Rectal smooth muscle tissue (tissue), 1 donor: Measurements from ENCODE around the gene MAPKBP1.

Source experiments
- H3K27ac ChIP-seq: one replicate; pipeline ENCODE4 v1.7.0; 2013; ENCODE audit warnings: low read depth, low read length, inconsistent platforms
- H3K27me3 ChIP-seq: one replicate; pipeline ENCODE4 v1.7.0; 2013; ENCODE audit warnings: low read length; ENCODE audit not compliant: control insufficient read depth, insufficient read depth
- H3K36me3 ChIP-seq: one replicate; pipeline ENCODE4 v1.7.0; 2013; ENCODE audit warnings: low read length; ENCODE audit not compliant: control insufficient read depth, insufficient read depth
- H3K4me1 ChIP-seq: one replicate; pipeline ENCODE4 v1.7.0; 2013; ENCODE audit warnings: low read length; ENCODE audit not compliant: control insufficient read depth, insufficient read depth
- H3K4me3 ChIP-seq: one replicate; pipeline ENCODE4 v1.7.0; 2013; ENCODE audit warnings: low read length
- H3K9ac ChIP-seq: one replicate; pipeline ENCODE4 v1.7.0; 2013; ENCODE audit warnings: low read length

The MAPKBP1 gene

DNA sequence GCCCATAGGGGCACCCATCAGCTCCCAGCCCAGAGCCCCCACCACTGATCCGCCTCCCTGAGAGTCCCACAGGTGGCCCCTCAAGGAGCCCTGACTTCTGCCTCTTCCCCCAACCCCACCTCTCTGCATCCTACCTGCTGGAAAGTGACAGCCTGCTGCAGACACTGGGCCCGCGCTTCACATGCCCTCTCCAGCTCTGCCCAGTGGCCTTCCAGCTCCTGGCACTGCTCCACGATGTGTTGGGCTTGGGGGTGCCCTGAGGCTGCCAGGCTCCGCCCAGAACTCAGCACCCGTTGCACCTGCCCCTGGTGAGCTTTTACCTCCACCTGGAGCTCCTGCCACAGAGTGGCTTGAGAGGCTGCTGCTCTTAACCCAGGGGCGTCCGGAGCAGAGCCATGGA lies 99.4 kb downstream of the MAPKBP1 start:
- Histone ChIP-seq H3K27me3 (no peaks in the 10 kb centered on the region), H3K9ac (no peak overlapping the region), H3K27ac (no peak overlapping the region), H3K4me1 (no peaks in the 10 kb centered on the region), H3K36me3 (no peaks in the 10 kb centered on the region), H3K4me3 (no peak overlapping the region)

DNA sequence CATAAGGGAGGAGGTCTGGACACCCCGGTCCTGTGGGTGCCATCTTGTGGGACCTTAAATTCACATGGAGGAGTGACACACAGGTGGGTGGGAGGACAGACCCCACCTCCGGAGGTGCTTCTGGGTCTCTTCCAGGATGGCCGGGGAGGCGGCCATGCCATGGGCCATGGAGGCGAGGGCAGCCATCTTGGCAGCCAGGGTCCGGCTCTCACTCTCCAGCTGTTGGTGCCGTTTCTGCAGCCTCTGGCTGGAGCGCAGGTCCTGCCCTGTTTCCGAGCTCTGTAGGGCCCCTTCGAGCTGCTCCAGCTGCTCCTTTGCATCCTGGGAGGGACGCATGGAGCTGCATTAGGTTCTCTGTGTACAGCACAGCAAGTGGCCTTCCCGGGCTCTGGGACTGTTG lies 100.5 kb downstream of the MAPKBP1 start:
- Histone ChIP-seq H3K9ac (no peak overlapping the region), H3K27me3 (no peaks in the 10 kb centered on the region), H3K4me1 (no peaks in the 10 kb centered on the region), H3K36me3 (no peaks in the 10 kb centered on the region), H3K4me3 (no peak overlapping the region), H3K27ac (no peak overlapping the region)

DNA sequence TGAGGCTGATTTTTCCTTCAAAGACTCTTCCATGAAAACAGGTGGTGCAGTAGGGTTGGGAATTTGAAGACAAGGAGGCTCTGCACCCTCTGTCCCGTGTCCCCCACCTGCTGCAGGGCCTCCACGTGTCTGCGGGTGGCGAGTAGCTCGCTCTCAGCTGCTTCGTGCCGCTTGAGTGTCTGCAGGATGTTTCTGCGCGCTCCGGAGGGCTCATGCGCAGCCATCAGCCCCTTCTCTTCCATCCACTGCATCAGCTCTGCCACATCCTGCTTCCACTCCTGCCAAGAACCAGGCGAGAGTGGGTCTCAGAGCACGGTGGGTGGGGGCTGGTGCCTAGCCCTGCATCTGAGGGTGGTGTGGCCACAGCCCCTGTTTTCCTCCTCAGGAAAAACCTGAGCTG lies 101.7 kb downstream of the MAPKBP1 start:
- Histone ChIP-seq H3K36me3 (no peaks in the 10 kb centered on the region), H3K27me3 (no peaks in the 10 kb centered on the region), H3K27ac (no peak overlapping the region), H3K4me3 (no peak overlapping the region), H3K4me1 (no peaks in the 10 kb centered on the region), H3K9ac (no peak overlapping the region)

DNA sequence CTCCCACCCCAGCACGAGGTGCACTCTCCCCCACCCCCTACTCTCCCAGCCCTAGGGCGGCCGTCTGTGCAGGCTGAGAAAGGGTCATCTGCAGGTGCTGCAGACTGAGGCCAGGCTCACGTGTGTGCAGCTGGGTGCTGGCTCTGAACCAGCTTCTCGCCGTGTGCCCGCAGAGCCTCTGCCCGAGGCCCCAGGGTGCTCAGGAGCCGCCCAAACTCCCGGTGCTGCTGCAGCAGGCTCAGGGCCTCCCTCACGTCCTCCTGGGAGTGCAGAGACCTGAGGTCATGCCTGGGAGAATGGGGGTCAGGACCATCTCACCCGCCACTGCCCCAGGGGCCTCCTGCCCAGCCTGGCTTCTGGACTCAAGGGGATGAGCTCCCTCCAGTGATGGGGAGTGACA lies 102.4 kb downstream of the MAPKBP1 start:
- no peak overlapping the region for H3K4me3 ChIP-seq
- no peaks in the 10 kb centered on the region for H3K36me3 ChIP-seq
- no peak overlapping the region for H3K27ac ChIP-seq
- H3K9ac ChIP-seq = no peak overlapping the region
- H3K4me1 ChIP-seq = no peaks in the 10 kb centered on the region
- H3K27me3 ChIP-seq = peaks cover 2% of the 10 kb centered on the region
